Osteocyte (in vitro differentiated cells): Measurements from ENCODE around the gene RIT2. TPM values are rescaled to one million over a fixed set of nuclear protein-coding genes. Genes with fewer than 3 reads are reported as not detected.

Source experiments
- DNase-seq: peaks from one replicate; pipeline ENCODE4 v3.0.0; 2021; ENCODE audit warnings: mixed read lengths; ENCODE audit not compliant: unreplicated experiment; ENCODE audit errors: extremely low spot score
- H3K27ac Mint-ChIP-seq: one replicate; pipeline ENCODE4 v1.8.0; 2021; ENCODE audit warnings: mild to moderate bottlenecking, mixed read lengths; ENCODE audit not compliant: unreplicated experiment
- H3K27me3 Mint-ChIP-seq: one replicate; pipeline ENCODE4 v1.8.0; 2021; ENCODE audit warnings: mixed read lengths; ENCODE audit not compliant: unreplicated experiment
- H3K36me3 Mint-ChIP-seq: one replicate; pipeline ENCODE4 v1.8.0; 2021; ENCODE audit warnings: mixed read lengths; ENCODE audit not compliant: unreplicated experiment
- H3K4me1 Mint-ChIP-seq: one replicate; pipeline ENCODE4 v1.8.0; 2021; ENCODE audit warnings: mixed read lengths; ENCODE audit not compliant: unreplicated experiment
- H3K4me3 Mint-ChIP-seq: one replicate; pipeline ENCODE4 v1.8.0; 2021; ENCODE audit warnings: mild to moderate bottlenecking, moderate library complexity, mixed read lengths; ENCODE audit not compliant: unreplicated experiment
- H3K9me3 Mint-ChIP-seq: one replicate; pipeline ENCODE4 v1.8.0; 2021; ENCODE audit warnings: mixed read lengths; ENCODE audit not compliant: unreplicated experiment
- CTCF ChIP-seq: fragments of 200-600 bp; sonication (generic); IDR thresholded peaks from 2 replicates; pipeline ENCODE4 v1.5.0; 2021; ENCODE audit warnings: antibody characterized with exemption, mild to moderate bottlenecking, moderate library complexity
- total RNA-seq: library from RNA; stranded (reverse); gene quantifications from 2 replicates; pipeline ENCODE4 v1.2.1, GENCODE V29; 2021

The RIT2 gene
- total RNA-seq, 1 donor from 2014 or later, result not detected

- Mint-ChIP-seq H3K27me3 (peaks cover 3% of the 10 kb centered on the region), H3K9me3 (no peaks in the 10 kb centered on the region), H3K4me1 (no peaks in the 10 kb centered on the region), H3K4me3 (no peak overlapping the region), H3K36me3 (no peaks in the 10 kb centered on the region), H3K27ac (no peak overlapping the region)
- DNase-seq, result no peak
- no peak for TF ChIP-seq CTCF
Measured at GRCh38 chr18:42706618-42707017, 408.9 kb downstream of the RIT2 start.

GRCh38 chr18:42706029-42706608, 409.4 kb downstream of the RIT2 start:
- DNase-seq, result no peak
- TF ChIP-seq CTCF, result no peak
- no peaks in the 10 kb centered on the region for H3K9me3 Mint-ChIP-seq
- no peaks in the 10 kb centered on the region for H3K4me1 Mint-ChIP-seq
- no peak overlapping the region for H3K4me3 Mint-ChIP-seq
- H3K27ac Mint-ChIP-seq, result no peak overlapping the region
- H3K27me3 Mint-ChIP-seq, result peaks cover 4% of the 10 kb centered on the region
- H3K36me3 Mint-ChIP-seq, result no peaks in the 10 kb centered on the region

Other genes starting within 250 kb of the RIT2 start
- not detected in 2 replicates for gene SYT4, start 161.8 kb upstream of the RIT2 start, total RNA-seq